Stimulated activated CD4-positive, alpha-beta T cell treated with anti-CD3 and anti-CD28 coated beads, Interleukin-1b, Interleukin-23, amount 100 ng/mL, for 1 hour (primary cell): ENCODE data around the gene ANKRD65.
A peak's percentile ranks its signal among the peaks of the same experiment; 100 is the strongest.
"Not testable (repeated sequence)": the region's sequence is repeated elsewhere in the genome, so short reads cannot be mapped to it uniquely, and the experiment has no call there.

Source experiments
- DNase-seq, 2 donors: peaks; one replicate each; pipeline ENCODE4 v3.0.0-alpha.2; 2020; ENCODE audit warnings: low read depth in 2 of 2

The ANKRD65 gene

GRCh38 chr1:1371746-1372711 lies 49.0 kb downstream of the ANKRD65 start:
- peak; percentile 34 to 69 for DNase-seq

GRCh38 chr1:1371364-1371745 lies 49.7 kb downstream of the ANKRD65 start:
- peak in 1 of 2 donors; percentile 11 for DNase-seq

GRCh38 chr1:1370771-1371300 lies 50.2 kb downstream of the ANKRD65 start:
- DNase-seq = no peak

DNA sequence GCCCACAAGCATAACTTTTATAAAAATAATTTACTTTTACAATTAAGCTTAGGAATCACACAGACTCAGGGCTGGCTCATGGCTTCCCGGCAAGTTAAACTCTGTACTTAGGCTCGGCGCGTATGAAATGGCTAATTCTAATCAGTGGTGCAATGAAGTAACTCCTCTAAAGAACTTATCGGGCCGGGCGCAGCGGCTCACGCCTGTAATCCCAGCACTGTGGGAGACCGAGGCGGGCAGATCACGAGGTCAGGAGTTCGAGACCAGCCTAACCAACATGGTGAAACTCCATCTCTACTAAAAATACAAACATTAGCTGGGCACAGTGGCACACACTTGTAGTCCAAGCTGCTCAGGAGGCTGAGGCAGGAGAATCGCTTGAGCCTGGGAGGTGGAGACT lies 51.0 kb downstream of the ANKRD65 start:
- not testable (repeated sequence) for DNase-seq
